ENCODE measurements around the gene XKR7.
"Not testable (repeated sequence)": the region's sequence is repeated elsewhere in the genome, so short reads cannot be mapped to it uniquely, and the experiment has no call there.

XKR7 gene, protein sequence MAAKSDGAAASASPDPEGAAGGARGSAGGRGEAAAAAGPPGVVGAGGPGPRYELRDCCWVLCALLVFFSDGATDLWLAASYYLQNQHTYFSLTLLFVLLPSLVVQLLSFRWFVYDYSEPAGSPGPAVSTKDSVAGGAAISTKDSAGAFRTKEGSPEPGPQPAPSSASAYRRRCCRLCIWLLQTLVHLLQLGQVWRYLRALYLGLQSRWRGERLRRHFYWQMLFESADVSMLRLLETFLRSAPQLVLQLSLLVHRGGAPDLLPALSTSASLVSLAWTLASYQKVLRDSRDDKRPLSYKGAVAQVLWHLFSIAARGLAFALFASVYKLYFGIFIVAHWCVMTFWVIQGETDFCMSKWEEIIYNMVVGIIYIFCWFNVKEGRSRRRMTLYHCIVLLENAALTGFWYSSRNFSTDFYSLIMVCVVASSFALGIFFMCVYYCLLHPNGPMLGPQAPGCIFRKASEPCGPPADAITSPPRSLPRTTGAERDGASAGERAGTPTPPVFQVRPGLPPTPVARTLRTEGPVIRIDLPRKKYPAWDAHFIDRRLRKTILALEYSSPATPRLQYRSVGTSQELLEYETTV

DNA sequence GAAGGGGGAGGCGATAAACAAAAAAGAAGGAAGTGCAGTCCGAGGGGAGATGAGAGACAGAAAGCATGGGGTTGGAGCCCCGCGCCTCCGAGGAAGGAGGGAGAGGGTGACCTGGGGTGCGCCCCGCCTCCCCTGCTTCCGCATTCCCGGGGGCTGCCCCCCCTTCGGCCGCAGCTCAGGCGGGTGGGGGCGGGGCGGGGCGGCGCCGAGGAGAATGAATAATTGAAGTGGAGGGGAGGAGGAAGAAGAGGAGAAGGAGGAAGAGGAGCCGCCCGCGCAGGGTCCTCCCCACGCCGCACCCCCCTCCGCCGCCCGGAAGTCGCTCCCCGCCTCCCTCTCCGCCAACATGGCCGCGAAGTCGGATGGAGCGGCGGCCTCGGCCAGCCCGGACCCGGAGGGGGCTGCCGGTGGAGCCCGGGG is at the start of gene XKR7:
TSS of gene XKR7 (plus strand) at position 322 of the 420 bp plus-strand sequence. CDS start at position 347, 25 bp downstream.
- peak; percentile 34 for DNase-seq

DNA sequence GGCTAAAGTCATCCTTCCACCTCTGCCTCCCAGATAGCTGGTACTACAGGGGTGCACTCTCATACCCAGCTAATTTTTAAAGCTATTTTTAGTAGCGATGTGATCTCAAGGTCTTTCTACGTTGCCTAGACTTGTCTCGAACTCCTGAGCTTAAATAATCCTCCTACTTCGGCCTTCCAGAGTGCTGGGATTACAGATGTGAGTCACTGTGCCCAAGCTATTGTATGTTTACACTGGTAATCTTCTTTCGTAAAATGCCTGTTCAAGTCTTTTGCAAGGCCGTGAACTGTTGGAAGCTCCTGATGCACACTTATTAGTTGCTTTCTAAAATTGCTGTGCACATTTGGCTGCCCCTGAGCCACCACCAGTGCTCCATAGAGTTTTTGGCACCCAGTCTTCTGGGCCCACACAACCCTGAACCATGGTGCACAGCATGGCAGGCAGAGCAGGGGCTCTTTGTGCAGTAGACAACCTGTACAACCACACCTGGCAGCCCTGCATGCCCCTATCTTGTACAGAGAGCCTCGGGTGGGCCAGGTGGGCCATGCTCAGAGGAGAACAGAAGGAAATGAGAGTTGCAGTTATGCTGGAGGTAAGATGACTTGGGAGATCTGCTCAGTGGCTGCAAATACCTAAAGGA is 49.4 kb upstream of the XKR7 start:
- no peak for DNase-seq

DNA sequence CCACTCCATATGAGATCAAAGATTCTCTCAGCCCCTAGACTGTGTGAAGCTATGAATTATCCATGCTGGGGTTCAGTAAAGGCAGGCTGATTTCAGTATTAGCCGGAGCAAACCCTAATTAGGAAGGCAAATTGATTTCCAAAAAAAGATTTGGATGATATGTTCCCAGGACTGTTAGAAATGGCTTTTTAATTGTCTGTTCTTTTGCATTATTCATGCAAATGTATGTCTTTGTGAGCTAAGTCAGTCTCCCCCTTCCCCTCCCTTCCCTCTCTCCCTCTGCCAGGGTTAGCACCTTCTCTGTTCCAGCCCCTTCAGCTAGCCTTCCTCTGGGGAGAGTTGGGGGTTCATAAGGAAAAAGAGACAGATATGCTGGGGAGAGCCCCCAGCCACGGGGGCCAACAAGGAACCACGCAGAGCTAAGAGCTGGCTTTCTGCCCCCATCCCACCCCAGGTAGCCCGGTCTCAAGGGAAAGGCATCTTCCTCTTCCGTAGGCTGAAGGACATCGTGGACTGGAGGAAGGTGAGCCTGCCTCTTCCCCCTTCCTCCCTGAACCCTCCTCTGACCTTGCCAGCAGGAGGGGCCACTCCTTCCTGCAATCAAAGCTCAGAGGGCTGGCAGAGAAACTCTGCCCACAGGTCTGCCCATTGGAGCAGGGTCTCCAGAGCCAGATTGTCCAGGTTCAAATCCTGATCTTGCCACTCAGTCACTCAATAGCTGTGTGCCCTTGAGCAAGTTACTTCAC is 48.4 kb upstream of the XKR7 start:
- no peak for DNase-seq

DNA sequence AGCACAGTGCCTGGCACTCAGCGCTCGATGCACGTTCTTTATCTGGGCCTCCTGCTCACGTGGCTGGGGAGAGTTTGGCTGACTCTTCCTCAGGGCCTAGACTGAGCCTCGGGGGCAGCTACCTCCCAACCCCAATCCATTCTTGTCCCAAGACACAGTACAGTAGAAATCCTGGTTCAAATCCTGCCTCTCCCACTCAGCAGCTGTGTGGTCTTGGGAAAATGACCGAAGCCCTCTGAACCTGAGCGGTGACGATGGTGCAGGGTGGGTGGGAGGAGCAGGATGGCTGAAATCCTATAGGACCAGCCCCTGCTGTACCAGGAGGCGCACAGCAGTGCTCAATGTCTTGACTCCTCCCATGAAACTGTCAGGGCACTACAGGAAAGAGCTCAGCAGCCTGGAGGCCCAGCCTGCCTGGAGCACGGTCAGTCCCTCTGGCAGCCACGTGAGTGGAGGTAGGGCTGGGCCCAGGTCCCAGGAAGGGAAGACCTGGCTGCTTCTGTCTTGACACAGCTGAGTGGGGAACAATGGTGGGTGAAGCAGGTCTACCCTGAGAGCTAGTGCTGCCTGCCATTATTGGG is 47.6 kb upstream of the XKR7 start:
- no peak for DNase-seq

DNA sequence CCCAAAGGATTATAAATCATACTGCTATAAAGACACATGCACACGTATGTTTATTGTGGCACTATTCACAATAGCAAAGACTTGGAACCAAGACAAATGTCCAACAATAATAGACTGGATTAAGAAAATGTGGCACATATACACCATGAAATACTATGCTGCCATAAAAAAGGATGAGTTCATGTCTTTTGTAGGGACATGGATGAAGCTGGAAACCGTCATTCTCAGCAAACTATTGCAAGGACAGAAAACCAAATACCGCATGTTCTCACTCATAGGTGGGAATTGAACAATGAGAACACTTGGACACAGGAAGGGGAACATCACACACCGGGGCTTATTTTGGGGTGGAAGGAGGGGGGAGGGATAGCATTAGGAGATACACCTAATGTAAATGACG is 46.5 kb upstream of the XKR7 start:
- DNase-seq: not testable (repeated sequence)

DNA sequence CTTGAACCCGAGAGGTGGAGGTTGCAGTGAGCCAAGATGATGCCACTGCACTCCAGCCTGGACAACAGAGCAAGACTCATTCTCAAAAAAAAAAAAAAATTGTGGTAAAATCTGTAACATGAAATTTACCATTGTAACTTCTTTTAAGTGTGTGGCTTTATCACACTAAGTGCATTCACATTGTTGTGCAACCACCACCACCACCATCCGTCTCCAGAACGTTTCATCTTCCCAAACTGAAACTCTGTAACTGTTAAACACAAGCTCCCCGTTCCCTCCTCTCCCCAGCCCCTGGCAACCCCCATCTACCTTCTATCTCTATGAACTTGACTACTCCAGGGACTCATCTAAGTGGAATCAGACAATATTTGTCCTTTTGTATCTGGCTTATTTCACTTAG is 45.8 kb upstream of the XKR7 start:
- no peak for DNase-seq

DNA sequence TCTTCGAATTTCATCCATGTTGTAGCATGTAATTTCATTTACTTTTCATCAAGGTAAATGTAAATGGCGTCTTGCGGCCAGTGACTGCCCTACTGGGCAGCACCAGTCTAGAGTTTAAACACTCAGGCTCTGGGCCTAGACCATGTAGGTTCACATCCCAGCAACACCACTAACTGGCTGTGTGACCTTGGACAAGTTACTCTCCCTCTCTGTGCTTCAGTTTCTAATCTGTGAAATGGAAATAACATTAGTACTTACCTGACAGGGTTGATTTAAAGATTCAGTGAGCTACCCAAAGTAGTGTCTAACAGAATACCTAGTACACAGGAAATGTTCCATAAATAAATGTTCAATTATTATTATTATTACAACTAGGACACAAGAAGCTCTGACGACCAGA is 45.4 kb upstream of the XKR7 start:
- DNase-seq: no peak

DNA sequence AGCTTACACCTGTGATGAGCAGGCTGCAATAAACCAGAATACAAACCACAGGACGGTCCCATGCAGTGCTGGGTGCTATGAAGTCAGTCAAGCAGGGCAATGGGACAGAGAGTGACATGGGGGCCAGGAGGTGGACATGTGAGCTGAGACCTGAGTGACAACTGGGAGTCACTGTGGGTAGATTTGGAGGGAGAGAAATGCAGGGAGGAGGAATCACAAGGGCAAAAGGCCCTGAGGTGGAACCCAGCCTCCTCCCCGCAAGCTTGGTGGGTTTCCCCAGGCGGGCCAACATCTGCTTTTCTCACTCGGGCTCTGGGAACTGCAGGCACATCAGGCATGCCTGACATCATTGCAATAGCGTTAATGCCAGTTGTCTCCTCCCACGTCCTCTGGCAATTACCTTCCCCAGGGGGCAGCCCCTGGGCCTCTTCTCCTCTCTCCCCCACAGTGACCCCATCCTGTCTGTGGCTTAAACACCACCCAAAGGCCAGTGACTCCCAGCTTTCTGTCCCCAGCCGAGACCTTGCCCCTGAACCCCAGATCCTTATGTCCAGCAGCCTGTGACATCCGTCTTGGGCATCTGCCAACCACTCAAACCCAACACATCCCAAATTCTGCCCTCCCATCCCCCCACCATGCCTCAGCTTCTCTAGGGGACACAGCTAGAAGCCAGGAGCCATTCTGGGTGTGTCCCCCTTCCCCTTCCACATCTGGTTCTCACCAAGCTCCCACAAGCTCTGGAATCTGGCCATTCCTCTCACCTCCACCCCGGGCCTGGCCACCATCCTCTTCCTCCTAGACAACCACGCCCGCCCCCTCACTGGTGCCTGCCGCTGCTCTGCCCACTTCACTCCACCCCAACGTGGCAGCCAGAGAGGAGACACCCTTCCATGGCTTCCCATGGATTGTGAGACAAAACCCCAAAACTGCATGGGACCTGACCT is 44.3 kb upstream of the XKR7 start:
- peak; percentile 14 for DNase-seq

DNA sequence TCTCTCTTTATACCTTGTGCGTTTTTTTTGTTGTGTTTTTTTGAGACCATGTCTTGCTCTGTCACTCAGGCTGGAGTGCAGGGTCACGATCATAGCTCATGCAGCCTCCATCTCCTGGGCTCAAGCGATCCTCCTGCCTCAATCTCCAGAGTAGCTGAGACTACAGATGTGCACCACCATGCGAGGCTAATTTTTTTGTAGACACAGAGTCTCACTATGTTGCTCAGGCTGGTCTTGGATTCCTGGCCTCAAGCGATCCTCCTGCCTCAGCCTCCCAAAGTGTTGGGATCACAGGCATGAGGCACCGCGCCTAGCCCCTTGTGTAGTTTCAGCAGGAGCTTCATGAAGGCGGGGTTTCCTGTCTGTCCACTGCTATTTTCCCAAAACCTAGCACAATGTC is 43.4 kb upstream of the XKR7 start:
- DNase-seq: no peak

DNA sequence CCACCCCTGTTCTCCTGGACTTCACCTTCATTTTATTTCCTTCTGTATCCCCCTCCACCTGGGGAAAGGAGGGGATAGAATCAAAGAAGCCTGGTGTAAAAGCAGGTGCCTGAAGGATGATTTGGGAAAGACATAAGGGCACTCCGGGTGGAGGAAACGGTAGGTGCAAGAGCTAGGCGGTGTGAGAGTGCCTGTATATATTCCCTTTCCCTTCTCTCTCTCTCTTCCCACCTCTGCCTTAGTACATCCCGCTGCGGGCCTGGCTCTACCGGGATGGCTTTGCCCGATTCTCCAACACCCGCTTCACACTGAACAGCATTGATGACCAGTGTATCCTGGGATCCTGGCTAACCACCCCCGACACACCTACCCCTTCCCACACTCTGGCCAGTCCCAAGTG is 42.3 kb upstream of the XKR7 start:
- DNase-seq: no peak

DNA sequence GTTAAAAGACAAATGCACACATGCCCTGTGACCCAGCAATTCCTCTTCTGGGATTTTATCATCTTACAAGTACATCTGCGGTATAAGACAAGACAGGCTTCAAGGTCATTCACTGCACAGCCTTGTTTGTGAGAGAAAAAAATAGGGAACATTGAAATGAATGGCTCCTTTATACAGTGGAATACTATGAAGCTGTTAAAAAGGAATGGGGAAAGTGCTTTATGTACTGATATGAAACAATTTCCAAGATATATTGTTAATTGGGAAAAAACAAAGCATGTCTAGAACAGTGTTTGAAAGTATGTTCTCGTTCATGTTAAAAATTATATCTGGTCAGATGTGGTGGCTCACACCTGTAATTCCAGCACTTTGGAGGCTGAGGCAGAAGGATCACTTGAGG is 41.5 kb upstream of the XKR7 start:
- DNase-seq: no peak

DNA sequence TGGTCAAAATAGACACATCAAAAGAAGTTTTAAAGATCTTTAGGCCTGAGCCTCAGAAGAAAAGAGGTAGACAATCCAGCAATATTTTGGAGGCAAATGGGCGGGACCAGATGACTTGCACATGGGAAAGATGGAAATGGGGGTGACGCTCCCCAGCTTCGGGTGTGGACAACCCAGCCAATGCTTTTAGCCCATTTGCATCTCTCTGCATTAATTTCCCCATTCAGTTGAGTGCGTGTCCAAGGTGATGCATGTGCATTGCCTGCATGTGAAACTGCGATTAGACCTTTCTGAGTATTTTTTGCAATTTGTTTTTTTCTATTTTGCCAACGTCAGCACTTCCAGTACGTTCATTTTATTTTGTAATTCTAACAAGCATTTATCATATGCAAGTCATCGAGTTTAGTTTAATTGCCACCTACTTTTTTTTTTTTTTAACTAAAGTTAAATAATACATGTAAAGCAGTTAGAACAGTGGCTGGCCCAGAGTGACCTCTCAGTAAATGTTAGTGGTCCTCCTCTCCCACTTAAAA is 40.3 kb upstream of the XKR7 start:
- no peak for DNase-seq

DNA sequence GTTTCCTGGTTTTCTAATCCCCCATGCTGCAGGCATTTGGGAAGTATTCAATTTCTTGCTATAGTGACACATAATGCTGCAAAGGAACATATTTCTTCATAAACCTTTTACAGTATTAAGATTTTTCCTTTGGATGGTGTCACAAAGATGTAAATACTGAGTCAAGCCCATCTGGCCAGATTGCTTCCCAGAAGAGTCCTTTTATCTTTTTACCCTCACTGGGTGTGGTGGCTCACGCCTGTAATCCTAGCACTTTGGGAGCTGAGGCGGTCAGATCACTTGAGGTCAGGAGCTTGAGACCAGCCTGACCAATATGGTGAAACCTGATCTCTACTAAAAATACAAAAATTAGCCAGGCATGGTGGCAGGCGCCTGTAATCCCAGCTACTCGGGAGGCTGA is 38.3 kb upstream of the XKR7 start:
- not testable (repeated sequence) for DNase-seq

DNA sequence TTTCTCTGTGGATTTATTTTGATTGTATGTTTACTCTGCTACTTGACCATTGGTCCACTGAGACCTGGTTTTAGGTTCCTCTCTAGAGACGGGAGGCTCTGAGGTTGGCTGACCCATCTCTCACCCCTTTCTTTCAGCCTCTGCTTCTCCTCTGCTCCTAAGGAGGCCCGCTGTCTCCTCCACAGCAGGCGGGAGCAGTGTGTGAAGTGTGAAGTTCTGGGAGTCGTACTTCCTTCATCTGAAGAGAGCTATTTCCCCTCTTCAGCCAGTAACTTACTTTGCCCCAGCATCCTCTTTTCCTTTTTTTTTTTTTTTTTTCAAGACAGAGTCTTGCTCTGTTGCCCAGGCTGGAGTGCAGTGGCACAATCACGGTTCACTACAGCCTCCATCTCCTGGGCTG is 37.2 kb upstream of the XKR7 start:
- DNase-seq: no peak

DNA sequence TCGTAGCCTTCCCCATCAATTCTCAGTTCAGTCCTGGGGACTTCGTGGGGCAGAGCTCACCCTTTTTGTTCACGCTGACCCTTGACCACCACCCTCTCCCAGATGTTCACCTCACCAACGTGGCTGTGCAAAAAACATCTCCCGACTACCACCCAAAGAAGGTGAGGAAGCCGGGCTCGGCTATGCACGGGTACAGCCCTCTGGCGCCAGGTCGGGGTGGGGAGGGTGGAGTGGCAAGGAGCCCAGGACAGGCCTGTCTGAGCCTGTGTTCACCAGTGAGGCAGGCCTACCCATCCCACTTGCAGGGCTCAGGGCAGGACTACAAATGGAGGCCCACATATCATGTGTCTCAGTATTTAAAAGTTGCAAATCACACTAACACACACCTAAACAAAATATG is 34.3 kb upstream of the XKR7 start:
- DNase-seq: no peak

DNA sequence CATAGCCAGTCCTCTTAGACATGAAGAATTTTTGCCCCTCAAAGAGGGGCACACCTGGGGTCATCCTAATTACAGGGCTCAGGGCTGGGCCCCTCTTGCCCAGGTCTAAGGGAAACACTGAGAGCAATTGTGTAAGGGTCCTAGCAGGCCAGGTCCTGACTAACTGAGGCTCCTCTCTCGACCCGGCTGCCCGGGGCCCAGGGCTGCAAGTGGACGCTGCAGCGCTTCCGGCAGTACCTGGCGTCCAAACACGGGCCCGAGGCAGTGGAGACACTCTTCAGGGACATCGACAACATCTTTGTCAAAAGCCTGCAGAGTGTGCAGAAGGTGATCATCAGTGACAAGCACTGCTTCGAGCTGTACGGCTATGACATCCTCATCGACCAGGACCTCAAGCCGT is 33.5 kb upstream of the XKR7 start:
- no peak for DNase-seq

DNA sequence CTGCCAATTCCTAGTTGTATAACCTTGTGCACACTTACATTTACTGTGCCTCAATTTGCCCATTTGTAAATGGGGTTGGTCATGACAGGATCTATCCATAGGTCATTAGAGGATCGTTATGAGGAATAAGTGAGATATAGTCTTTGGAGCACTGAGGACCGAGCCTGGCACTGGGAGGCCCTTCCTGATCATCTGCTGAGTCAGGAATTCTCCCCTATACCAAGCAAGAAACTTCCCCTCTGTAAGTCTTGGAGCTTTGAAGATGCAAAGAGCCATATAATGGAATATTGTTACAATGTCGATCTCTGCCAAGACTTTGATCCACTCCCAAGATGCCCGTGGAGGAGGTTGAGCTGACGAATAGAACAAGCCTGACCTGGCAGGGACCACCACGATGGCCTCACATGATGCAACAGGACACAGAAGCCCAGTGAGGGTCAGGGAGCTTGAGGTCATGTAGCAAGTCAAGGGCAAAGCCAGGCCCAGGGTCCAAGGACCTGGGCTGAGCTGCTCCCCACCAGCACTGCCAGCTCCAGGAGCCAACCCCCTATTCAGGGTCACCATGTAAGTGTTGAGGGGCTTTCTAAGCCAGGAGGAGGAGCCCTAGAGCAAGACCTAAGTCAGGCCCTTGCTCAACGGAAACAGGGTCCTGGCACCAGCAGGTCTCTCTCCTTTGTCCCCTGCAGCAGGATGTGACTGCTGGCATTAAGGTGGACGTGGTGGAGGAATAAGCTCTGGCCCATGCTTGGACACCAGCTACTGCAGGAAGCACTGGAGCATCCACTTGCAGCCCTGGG is 32.8 kb upstream of the XKR7 start:
- no peak for DNase-seq

DNA sequence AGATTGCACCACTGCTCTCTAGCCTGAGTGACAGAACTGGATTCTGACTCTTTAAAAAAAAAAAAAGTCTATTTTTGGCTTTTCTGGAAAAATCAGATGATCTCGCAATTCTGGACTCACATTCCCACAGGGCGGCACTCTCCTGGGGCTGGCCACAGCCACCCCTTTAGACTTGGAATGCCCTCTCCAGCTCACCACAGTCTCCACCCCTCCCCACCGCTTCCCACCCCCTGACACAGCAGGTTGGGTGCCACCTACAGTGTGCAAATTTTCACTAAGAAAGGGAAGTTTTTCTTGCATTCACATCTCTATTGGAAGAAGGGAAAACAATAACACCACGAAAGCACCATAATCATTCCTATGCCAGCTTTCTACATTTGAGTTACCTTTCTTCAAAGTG is 31.5 kb upstream of the XKR7 start:
- DNase-seq: no peak

DNA sequence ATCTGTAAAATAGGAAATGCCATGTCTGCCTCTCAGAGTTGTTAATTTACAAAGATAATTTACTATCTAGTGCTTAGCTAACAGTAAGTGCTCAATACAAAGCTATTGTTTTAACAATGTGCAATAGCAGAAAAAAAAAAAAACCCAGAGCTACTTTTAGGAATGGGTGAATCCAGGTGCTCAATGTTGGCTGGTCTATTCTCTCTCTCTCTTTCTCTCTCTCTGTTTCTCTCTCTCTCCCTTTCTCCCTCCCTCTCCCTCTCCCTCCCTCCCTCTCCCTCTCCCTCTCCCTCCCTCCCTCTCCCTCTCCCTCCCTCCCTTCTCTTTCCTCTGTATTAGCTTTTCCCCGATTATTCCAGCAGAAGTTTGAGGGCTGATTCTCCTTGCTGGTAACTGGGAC is 30.1 kb upstream of the XKR7 start:
- no peak for DNase-seq

DNA sequence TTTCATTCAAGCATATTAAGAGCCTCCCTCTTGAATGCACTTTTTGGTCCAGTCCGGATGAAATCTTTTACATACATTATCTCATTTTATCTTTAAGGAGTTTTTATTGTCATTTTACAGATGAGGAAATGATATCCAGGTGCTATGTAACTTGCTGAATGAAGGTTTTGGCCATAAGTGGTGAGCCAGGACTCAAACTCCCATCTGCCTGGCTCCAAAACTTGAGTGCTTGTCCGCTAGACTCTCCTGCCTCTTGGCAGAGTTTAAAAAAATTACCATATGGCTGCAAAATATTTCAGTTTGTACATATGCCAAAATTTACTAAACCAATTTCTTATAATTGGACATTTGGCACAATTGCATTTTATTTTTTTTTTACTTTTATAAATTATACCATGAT is 28.3 kb upstream of the XKR7 start:
- peak; percentile 36 for DNase-seq

DNA sequence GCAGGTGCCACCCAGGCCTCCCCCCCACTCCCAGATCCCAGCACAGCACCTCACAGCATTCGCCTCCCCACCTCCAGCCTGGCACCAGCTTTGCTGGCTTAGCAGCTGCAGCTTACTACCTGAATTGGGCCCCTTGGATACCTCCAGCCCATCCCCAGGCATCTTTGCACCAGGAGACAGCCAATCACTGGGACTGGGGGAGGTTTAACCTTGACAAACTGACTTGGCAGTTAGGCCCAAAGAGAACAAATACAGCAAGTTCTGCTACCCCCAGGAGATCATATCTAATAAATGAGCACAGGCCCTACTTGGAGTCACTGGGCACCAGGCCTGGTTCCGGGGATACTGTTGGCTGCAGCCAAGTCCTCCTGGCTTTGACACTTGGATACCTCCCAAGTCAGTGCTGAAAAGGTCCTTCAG is 24.9 kb upstream of the XKR7 start:
- no peak for DNase-seq

Data from NCI-H1694 treated with DMSO at 0.1 percent for 48 hours (cell line).